GM23338 (cell line): ENCODE measurements around the gene DHRS3. TPM values are rescaled to one million over a fixed set of nuclear protein-coding genes. Genes with fewer than 3 reads are reported as not detected.
A peak's percentile ranks its signal among the peaks of the same experiment; 100 is the strongest.

Experiments used
- ATAC-seq: fragments of 200-7000 bp; cut with Tn5 transposase; 3 replicates; pipeline ENCODE4 v1.9.1; 2020
- DNase-seq: peaks from one replicate; pipeline ENCODE4 v3.0.0-alpha.2; 2015; ENCODE audit warnings: low spot score
- H2AFZ ChIP-seq: fragments of 200-600 bp; sonication (generic); 2 replicates; pipeline ENCODE4 v1.8.0; 2016; ENCODE audit warnings: antibody characterized with exemption, mild to moderate bottlenecking, moderate library complexity
- H3F3A ChIP-seq: fragments of 200-600 bp; sonication (generic); replicated peaks from 2 replicates; pipeline ENCODE4 v1.8.0; 2017; ENCODE audit warnings: antibody characterized with exemption, mixed run types, low read depth
- H3K27ac ChIP-seq: fragments of 200-600 bp; sonication (generic); 2 replicates; pipeline ENCODE4 v1.6.1; 2016; ENCODE audit warnings: low read depth
- H3K27me3 ChIP-seq: fragments of 200-600 bp; sonication (generic); 2 replicates; pipeline ENCODE4 v1.8.0; 2016; ENCODE audit warnings: mild to moderate bottlenecking, mixed run types, moderate library complexity; ENCODE audit not compliant: insufficient read depth
- H3K36me3 ChIP-seq: fragments of 200-600 bp; sonication (generic); 2 replicates; pipeline ENCODE4 v1.8.0; 2016; ENCODE audit warnings: mild to moderate bottlenecking; ENCODE audit not compliant: insufficient read depth
- H3K4me1 ChIP-seq: fragments of 200-600 bp; sonication (generic); 2 replicates; pipeline ENCODE4 v1.8.0; 2016; ENCODE audit warnings: mild to moderate bottlenecking, moderate library complexity; ENCODE audit not compliant: insufficient read depth
- H3K4me2 ChIP-seq: fragments of 200-600 bp; sonication (generic); 2 replicates; pipeline ENCODE4 v1.7.1; 2017; ENCODE audit warnings: mixed run types
- H3K4me3 ChIP-seq: fragments of 200-600 bp; sonication (generic); 2 replicates; pipeline ENCODE4 v1.6.1; 2016; ENCODE audit warnings: mixed run types
- H3K79me2 ChIP-seq: fragments of 200-600 bp; sonication (generic); replicated peaks from 2 replicates; pipeline ENCODE4 v1.8.0; 2017; ENCODE audit warnings: mild to moderate bottlenecking; ENCODE audit not compliant: insufficient read depth
- H3K9me2 ChIP-seq: fragments of 200-600 bp; sonication (generic); 2 replicates; pipeline ENCODE4 v1.8.0; 2017; ENCODE audit not compliant: insufficient read depth
- H4K20me1 ChIP-seq: fragments of 200-600 bp; sonication (generic); replicated peaks from 2 replicates; pipeline ENCODE4 v1.8.0; 2017; ENCODE audit warnings: mild to moderate bottlenecking; ENCODE audit not compliant: insufficient read depth
- H3K27ac Mint-ChIP-seq: 2 replicates; pipeline ENCODE4 v1.8.0; 2020; ENCODE audit warnings: inconsistent platforms, mild to moderate bottlenecking, moderate library complexity, mixed read lengths
- H3K27me3 Mint-ChIP-seq: 3 replicates; pipeline ENCODE4 v1.8.0; 2022; ENCODE audit warnings: low read depth, mild to moderate bottlenecking, moderate library complexity, mixed read lengths, inconsistent platforms; ENCODE audit not compliant: insufficient read depth, poor library complexity
- H3K36me3 Mint-ChIP-seq: 3 replicates; pipeline ENCODE4 v1.8.0; 2021; ENCODE audit warnings: low read depth, mild to moderate bottlenecking, inconsistent platforms, moderate library complexity, mixed read lengths
- H3K4me1 Mint-ChIP-seq: 3 replicates; pipeline ENCODE4 v1.8.0; 2020; ENCODE audit warnings: mild to moderate bottlenecking, inconsistent platforms, mixed read lengths
- H3K4me3 Mint-ChIP-seq: 3 replicates; pipeline ENCODE4 v1.8.0; 2021; ENCODE audit warnings: moderate library complexity, mild to moderate bottlenecking, inconsistent platforms, mixed read lengths
- H3K9me3 Mint-ChIP-seq: 3 replicates; pipeline ENCODE4 v1.8.0; 2020; ENCODE audit warnings: moderate library complexity, mild to moderate bottlenecking, inconsistent platforms, mixed read lengths
- CREB1 ChIP-seq: fragments of 250-450 bp; sonication (Bioruptor Pico); IDR thresholded peaks from 2 replicates; pipeline ENCODE4 v1.5.0; 2020; ENCODE audit warnings: low read depth, mild to moderate bottlenecking, moderate library complexity
- CTCF ChIP-seq, 2 experiments: fragments of 200-600 bp in 1 of 2; sonication (generic) in 1 of 2; conservative IDR thresholded peaks; 2 replicates each; pipeline versions ENCODE4 v1.5.1 to v1.6.1; 2016 to 2017; ENCODE audit warnings: antibody characterized with exemption in 2 of 2, low read depth in 2 of 2, mild to moderate bottlenecking in 2 of 2, moderate library complexity in 1 of 2
- ETS1 ChIP-seq: IDR thresholded peaks from 2 replicates; pipeline ENCODE4 v1.6.1; 2016; ENCODE audit warnings: antibody characterized with exemption
- JUNB ChIP-seq: IDR thresholded peaks from one replicate; pipeline ENCODE4 v1.6.1; 2016; ENCODE audit warnings: antibody characterized with exemption; ENCODE audit not compliant: unreplicated experiment
- NANOG ChIP-seq: IDR thresholded peaks from 2 replicates; pipeline ENCODE4 v1.6.1; 2016; ENCODE audit warnings: antibody characterized with exemption, borderline replicate concordance
- POLR2AphosphoS5 ChIP-seq: IDR thresholded peaks from 2 replicates; pipeline ENCODE4 v1.6.1; 2016; ENCODE audit warnings: antibody characterized with exemption, low read depth
- REST ChIP-seq: IDR thresholded peaks from one replicate; pipeline ENCODE4 v1.6.1; 2018; ENCODE audit warnings: antibody characterized with exemption; ENCODE audit not compliant: unreplicated experiment
- STAT1 ChIP-seq: IDR thresholded peaks from one replicate; pipeline ENCODE4 v1.6.1; 2016; ENCODE audit warnings: antibody characterized with exemption; ENCODE audit not compliant: unreplicated experiment
- ZNF114 ChIP-seq: fragments of 250-450 bp; sonication (Bioruptor Pico); IDR thresholded peaks from 2 replicates; pipeline ENCODE4 v1.5.0; 2020; ENCODE audit warnings: mild to moderate bottlenecking, moderate library complexity
- ZNF331 ChIP-seq: fragments of 250-450 bp; sonication (Bioruptor Pico); IDR thresholded peaks from 2 replicates; pipeline ENCODE4 v1.5.0; 2020; ENCODE audit warnings: low read depth, mild to moderate bottlenecking, moderate library complexity
- polyA plus RNA-seq: library from polyadenylated mRNA; unstranded; fragments of >200 nt; fragmentation: Nextera tagmentation; extraction: Ambion mirVana; gene quantifications from 2 replicates; pipeline ENCODE4 v1.2.1, GENCODE V29; 2016
- total RNA-seq: library from RNA; depleted of rRNA; stranded (reverse); fragments of >200 nt; shearing (Covaris generic); gene quantifications from 2 replicates; pipeline ENCODE4 v1.2.3, GENCODE V29; 2014
- TF ChIP-seq, protein P1 (sequence below): fragments of 250-450 bp; sonication (Bioruptor Pico); IDR thresholded peaks from 2 replicates; pipeline ENCODE4 v1.5.0; 2020; ENCODE audit warnings: mild to moderate bottlenecking, moderate library complexity

The DHRS3 gene
- total and polyA plus RNA-seq, 2 experiments from 2014 or later, result 21.0 to 26.0 TPM

DNA sequence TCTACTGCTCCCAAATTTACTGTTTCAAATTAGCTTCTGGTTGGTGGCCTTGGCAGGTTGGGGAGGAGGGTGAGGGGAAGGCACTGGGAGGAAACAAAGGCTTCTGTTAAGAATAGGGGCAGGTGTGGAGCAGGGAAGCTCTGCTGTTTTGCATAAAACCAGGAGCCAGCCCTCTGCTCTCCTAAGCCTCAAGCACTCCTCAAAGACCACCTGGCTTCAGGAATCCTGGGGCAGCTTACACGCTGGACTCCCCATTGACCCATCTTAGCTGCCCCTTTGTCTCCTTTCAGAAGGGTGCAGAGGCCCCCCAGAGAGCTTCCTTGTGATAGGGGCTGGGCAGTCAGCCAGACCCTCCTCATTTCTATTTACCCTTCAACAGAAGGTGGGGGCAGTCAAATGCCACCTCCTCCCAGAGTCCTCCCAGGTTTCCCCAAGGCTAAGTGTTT is 11.5 kb upstream of the DHRS3 start (continued):
- TF ChIP-seq, protein P1, sequence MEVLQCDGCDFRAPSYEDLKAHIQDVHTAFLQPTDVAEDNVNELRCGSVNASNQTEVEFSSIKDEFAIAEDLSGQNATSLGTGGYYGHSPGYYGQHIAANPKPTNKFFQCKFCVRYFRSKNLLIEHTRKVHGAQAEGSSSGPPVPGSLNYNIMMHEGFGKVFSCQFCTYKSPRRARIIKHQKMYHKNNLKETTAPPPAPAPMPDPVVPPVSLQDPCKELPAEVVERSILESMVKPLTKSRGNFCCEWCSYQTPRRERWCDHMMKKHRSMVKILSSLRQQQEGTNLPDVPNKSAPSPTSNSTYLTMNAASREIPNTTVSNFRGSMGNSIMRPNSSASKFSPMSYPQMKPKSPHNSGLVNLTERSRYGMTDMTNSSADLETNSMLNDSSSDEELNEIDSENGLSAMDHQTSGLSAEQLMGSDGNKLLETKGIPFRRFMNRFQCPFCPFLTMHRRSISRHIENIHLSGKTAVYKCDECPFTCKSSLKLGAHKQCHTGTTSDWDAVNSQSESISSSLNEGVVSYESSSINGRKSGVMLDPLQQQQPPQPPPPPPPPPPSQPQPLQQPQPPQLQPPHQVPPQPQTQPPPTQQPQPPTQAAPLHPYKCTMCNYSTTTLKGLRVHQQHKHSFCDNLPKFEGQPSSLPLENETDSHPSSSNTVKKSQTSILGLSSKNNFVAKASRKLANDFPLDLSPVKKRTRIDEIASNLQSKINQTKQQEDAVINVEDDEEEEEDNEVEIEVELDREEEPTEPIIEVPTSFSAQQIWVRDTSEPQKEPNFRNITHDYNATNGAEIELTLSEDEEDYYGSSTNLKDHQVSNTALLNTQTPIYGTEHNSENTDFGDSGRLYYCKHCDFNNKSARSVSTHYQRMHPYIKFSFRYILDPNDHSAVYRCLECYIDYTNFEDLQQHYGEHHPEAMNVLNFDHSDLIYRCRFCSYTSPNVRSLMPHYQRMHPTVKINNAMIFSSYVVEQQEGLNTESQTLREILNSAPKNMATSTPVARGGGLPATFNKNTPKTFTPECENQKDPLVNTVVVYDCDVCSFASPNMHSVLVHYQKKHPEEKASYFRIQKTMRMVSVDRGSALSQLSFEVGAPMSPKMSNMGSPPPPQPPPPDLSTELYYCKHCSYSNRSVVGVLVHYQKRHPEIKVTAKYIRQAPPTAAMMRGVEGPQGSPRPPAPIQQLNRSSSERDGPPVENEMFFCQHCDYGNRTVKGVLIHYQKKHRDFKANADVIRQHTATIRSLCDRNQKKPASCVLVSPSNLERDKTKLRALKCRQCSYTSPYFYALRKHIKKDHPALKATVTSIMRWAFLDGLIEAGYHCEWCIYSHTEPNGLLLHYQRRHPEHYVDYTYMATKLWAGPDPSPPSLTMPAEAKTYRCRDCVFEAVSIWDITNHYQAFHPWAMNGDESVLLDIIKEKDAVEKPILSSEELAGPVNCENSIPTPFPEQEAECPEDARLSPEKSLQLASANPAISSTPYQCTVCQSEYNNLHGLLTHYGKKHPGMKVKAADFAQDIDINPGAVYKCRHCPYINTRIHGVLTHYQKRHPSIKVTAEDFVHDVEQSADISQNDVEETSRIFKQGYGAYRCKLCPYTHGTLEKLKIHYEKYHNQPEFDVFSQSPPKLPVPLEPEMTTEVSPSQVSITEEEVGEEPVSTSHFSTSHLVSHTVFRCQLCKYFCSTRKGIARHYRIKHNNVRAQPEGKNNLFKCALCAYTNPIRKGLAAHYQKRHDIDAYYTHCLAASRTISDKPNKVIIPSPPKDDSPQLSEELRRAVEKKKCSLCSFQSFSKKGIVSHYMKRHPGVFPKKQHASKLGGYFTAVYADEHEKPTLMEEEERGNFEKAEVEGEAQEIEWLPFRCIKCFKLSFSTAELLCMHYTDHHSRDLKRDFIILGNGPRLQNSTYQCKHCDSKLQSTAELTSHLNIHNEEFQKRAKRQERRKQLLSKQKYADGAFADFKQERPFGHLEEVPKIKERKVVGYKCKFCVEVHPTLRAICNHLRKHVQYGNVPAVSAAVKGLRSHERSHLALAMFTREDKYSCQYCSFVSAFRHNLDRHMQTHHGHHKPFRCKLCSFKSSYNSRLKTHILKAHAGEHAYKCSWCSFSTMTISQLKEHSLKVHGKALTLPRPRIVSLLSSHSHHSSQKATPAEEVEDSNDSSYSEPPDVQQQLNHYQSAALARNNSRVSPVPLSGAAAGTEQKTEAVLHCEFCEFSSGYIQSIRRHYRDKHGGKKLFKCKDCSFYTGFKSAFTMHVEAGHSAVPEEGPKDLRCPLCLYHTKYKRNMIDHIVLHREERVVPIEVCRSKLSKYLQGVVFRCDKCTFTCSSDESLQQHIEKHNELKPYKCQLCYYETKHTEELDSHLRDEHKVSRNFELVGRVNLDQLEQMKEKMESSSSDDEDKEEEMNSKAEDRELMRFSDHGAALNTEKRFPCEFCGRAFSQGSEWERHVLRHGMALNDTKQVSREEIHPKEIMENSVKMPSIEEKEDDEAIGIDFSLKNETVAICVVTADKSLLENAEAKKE (CRISPR knock-in tag), result peak; percentile 73
- TF ChIP-seq CREB1, result no peak

DNA sequence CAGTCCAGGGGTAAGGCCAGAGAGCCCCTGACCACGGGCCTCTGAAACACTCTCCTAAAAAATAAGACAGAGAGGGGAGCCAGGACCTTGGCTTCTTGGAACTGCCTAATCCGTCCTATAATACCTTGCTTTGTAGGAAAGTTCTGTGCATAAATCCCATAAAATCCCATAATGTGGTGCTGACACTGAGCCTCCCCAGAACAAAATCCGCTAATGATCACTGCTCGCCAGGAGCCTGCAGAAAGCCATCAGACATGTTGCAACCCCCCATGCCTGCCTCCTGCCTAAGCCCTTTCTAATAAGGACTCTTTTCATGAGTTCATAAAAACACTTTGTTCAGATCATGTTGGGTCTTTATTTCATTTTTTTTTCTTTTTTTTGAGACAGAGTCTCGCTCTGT is 9.3 kb upstream of the DHRS3 start:
- H3K4me1 Mint-ChIP-seq, result peaks cover 35% of the 10 kb centered on the region
- no peaks in the 10 kb centered on the region for H3K36me3 ChIP-seq

More for the DNA sequence above, 9.3 kb upstream of the DHRS3 start:
- Mint-ChIP-seq H3K27me3 (peaks cover 8% of the 10 kb centered on the region), H3K27ac (no peak overlapping the region), H3K36me3 (peaks cover 10% of the 10 kb centered on the region), H3K9me3 (peaks cover 24% of the 10 kb centered on the region), H3K4me3 (no peak overlapping the region)
- H3K4me2 ChIP-seq, result no peak overlapping the region
- ATAC-seq (no peak), DNase-seq (no peak)
- TF ChIP-seq ETS1, result no peak
- TF ChIP-seq NANOG, result no peak
- no peak for TF ChIP-seq ZNF331 (CRISPR knock-in tag)
- no peak for TF ChIP-seq ZNF114
- TF ChIP-seq CTCF (conservative IDR thresholded peaks at IDR 0.05; ENCODE audit: low read depth in 2 of 2), result no peak
- TF ChIP-seq CREB1, result no peak
- no peak for TF ChIP-seq STAT1
- no peak for TF ChIP-seq JUNB
- no peak for TF ChIP-seq REST
- no peak for TF ChIP-seq POLR2AphosphoS5
- no peak overlapping the region for H3K4me3 ChIP-seq
- H3K27ac ChIP-seq, result no peak overlapping the region
- no peaks in the 10 kb centered on the region for H4K20me1 ChIP-seq
- H3K4me1 ChIP-seq, result peaks cover 21% of the 10 kb centered on the region
- no peaks in the 10 kb centered on the region for H3K79me2 ChIP-seq
- no peak overlapping the region for H2AFZ ChIP-seq
- no peaks in the 10 kb centered on the region for H3K9me2 ChIP-seq
- 0 out of 2 replicates have a peak, but pooled peaks cover 10% of the 10 kb centered on the region for H3F3A ChIP-seq
- no peaks in the 10 kb centered on the region for H3K27me3 ChIP-seq
